VCaP (cell line): ENCODE results near the gene NEK5.

Experiments
- H3K27ac ChIP-seq: fragments of 450-650 bp; 2 replicates; pipeline ENCODE4 v1.5.1; 2017
- TF ChIP-seq, protein P1 (sequence below): fragments of 450-650 bp; conservative IDR thresholded peaks from 2 replicates; pipeline ENCODE4 v1.5.1; 2017; ENCODE audit warnings: mild to moderate bottlenecking, moderate library complexity

The NEK5 gene

GRCh38 chr13:51998723-51999509 is 130.0 kb downstream of the NEK5 start:
- H3K27ac ChIP-seq: peak overlapping the region; percentile 92

GRCh38 chr13:51997641-51998330 is 131.1 kb downstream of the NEK5 start:
- TF ChIP-seq, protein P1, sequence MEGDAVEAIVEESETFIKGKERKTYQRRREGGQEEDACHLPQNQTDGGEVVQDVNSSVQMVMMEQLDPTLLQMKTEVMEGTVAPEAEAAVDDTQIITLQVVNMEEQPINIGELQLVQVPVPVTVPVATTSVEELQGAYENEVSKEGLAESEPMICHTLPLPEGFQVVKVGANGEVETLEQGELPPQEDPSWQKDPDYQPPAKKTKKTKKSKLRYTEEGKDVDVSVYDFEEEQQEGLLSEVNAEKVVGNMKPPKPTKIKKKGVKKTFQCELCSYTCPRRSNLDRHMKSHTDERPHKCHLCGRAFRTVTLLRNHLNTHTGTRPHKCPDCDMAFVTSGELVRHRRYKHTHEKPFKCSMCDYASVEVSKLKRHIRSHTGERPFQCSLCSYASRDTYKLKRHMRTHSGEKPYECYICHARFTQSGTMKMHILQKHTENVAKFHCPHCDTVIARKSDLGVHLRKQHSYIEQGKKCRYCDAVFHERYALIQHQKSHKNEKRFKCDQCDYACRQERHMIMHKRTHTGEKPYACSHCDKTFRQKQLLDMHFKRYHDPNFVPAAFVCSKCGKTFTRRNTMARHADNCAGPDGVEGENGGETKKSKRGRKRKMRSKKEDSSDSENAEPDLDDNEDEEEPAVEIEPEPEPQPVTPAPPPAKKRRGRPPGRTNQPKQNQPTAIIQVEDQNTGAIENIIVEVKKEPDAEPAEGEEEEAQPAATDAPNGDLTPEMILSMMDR: no peak
- H3K27ac ChIP-seq: peak overlapping the region; percentile 92

More at GRCh38 chr13:51998723-51999509, 130.0 kb downstream of the NEK5 start:
- TF ChIP-seq, protein P1: no peak

GRCh38 chr13:51997186-51997585 is 131.7 kb downstream of the NEK5 start:
- peak overlapping the region; percentile 92 for H3K27ac ChIP-seq
- TF ChIP-seq, protein P1: no peak

DNA sequence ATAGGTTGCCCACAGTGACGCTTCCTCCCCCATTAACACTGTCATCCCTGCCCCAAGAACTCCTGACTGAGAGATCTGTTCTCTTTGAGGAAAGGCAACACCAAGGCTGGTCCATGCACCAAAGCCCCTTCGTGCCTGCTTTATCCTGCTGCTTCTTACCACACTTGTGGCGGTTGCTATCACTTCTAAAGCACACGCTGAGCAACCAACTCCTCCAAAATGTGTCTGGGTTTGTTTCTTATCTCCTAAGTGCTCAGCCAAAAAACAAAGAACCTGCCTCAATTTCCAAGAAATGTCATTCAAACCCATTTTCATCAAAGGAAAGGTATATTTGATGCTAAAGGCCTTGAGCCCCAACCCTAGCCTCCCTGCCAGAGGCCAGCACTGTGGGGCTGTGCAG is 132.2 kb downstream of the NEK5 start:
- H3K27ac ChIP-seq: peak overlapping the region; percentile 92
- TF ChIP-seq, protein P1: no peak

DNA sequence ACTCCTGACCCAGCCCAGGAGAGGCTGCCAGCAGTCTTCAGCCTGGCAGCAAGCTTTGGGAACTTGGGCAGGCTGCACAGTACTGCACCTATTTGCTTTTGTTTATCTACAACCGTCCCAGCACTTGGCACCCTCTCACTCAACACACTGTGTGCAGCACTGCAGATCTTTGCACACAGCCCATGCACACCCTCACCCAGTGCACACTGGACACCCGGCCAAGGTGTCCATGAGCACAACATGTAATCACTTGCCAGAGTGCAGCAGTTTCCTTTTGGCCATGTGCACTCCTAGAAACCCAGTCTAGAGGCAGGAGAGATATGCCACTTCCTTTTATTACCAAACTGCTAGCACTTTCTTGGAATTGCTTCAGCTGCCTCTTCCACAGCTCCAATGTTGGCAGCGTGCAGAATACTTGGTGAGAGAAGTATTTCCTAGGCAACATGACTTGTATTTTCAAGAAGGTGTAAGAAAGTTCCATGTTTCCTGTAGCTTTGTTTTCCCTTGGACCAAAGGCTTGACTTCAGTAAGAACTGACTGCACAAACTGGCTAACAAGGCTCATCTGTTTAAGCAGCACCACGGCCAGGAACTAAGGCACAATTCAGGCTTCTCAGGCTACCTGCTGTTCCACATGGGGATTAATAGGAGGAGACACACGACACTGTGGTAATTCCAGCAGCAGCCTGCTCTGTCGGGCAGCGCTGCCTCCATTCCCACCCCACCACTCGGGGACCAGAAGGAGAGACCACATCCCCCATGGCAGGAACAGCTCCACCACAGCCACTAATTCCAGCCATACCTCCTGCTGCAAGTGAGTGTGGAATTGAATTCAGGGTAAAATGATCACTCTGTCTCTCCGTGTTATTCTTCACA is 133.0 kb downstream of the NEK5 start:
- peak overlapping the region; percentile 92 for H3K27ac ChIP-seq
- TF ChIP-seq, protein P1: 0 out of 2 replicates have a peak, but pooled peaks have one; percentile 11

- TF ChIP-seq, protein P1: no peak
Observed at GRCh38 chr13:51993713-51994112, 135.2 kb downstream of the NEK5 start.

More at GRCh38 chr13:51993713-51994112, 135.2 kb downstream of the NEK5 start:
- peak overlapping the region; percentile 92 for H3K27ac ChIP-seq
